Measurements from ENCODE around the gene CTSE.

CTSE gene

DNA sequence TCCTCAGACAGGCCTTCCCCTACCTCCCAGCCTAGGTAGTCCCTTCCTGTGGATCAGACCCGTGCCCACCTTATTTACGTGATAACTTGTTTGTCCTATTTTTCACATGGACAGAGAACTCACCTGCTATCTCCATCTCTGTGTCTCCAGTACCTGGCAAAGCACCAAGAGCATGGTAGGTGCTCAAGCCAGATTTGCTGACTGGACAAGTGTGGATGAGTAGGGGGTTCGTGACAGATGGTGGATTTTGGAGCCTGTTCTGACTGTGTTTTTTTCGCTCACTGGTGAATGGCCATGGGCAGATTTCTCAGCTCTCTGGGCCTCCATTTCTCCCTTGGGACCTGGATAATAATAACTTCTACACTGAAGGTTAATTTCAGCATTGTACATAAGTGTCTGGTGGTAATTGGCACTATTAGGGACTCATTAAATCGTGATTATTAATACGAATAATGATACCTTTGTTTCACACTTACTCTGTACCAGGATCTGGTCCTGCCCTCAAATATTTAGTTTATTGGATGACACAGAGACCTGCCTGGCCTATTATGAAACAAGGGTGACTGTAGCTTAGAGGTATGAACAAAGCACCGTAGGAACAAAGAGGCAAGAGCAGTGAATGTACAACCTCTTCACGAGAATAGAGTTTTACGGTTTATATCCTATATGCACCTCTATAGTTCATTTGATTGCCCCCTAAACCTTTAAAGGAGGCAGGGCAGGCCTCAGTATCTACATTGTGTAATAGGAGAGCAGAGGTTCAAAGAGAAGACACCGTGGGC, 56.0 kb downstream of the CTSE start:
- DNase-seq, result no peak

DNA sequence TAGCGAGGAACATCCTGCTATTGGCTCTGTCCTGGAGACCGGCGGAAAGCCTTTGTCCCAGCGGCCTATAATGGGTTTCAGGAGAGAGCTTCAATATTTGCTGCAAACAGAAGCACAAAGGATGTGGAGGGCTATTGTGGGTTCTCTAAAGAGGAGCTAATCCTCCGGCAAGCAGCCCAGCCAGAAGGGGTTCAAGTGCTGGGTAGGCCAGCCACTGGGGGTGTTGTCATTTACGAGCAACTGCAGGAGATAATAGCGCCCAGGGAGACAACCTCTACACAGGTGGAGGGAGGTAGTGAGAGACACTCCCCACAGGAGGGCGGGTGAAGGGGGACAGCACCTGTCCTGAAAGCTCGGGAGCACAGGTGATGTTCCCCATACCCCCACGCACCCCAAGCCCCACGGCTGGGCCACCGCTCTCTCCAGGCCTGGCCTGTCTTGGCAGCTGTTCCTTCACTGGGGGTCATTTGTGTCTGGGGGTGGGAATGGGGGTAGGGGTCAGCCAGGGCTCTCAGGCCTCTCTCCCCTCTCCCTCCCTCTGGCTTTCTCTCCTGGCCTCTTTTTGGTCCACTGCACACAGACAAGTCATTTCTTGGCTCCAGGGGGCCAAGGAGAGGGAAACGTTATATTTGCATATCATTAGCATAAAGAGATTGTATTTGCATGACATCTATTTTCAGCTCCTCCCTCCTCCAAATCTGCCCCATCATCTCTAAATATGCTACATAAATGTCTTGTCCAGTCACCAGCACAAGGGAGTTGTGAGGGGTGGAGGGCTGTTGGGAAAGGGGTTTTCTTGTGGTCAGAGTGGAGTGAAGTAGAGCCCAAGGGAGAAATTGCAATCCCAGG, 58.4 kb downstream of the CTSE start:
- DNase-seq, result no peak

DNA sequence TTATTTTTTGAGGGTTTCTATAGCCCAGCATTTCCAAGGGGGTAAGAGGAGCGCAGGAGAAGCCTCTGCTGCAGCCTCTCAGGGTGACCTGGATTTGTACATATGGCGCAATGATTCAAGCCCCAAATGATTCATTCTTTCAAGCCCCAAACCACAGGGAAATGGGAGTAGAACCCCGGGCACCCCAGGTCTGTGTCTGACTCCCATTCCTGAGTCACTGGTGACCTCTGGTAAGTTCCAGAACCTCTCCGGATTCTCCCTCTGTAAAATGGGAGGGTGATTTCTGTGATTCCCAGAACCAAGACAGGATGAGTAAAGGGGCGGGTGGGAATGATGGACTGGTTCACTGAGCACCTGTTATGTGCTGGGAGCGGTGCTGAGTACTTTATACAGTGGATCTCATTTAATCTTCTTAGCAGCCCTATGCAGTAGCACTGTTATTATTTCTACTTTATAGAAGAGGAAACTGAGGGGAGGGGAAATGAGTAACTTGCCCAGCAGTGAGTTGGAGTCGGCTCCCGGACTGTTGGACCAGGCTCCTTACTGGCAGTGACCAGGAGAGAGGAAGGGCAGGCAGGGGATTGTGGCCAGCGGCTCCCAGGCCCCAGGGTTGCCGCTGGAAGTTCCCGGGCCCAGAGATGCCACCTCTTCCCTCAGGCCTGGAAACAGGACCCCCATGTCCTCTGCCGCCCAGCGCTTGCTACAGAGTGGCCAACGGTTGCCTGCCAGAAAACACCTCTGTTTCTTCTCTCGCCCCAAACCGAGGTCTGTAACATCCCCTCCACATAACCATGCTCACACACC, 60.1 kb downstream of the CTSE start:
- no peak for DNase-seq

DNA sequence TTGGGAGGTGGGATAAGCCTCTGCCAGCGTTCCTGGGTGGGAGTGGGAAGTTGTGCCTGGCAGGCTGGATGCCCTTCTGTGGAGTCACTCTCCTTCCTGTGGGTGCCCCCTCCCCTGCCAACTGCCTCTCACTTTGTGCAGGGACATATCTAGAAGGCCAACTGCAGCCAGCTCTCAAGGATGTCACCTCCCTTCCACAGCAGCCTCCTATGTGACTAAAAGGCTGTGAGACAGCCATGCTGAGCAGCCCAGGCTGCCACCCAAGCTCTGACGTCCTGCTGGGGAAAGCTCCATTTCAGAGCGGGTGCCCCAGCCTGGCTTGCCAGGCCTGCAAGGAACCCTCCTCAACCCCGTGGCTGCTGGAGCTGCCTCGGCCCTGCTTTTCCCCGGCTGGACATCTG, 60.9 kb downstream of the CTSE start:
- DNase-seq, result no peak

DNA sequence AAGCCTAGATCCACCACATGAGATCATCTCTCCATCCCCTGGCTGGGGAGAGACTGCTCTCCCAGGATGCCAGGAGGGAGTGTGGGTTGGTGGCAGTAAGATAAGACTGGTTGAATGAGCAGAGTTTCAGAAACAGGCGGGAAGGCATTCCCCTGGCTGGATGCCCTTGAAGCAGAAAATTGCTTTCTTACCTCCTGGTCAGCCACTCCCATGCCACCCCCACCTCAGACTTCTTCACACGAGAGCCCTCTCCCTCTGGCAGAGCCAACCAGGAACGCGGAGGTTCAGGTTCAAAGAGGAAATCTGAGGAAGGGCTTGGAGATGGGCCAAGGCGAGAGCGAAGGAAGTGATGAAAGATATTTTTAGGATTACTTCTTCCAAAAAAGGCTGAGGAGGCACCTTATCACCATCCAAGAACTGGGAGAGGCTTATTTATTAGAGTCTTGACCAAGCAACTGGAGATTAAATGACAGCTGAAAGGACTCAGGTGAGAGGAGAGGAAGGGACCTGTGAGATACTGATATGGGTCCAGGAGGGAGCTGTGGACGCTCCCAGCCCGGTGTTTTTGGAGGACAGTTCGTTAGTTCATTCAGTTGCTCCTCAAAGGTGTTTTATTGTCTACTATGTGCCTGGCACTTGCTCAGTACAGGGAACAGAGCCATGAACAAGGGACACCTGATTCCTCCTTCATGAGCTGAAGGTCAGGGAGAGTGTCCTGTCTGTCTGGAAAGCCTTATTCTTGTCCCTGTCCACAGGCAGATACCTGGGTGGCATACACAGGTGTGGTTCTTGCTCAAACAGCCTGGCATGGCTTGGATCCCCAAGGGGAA, 61.5 kb downstream of the CTSE start:
- DNase-seq, result no peak

DNA sequence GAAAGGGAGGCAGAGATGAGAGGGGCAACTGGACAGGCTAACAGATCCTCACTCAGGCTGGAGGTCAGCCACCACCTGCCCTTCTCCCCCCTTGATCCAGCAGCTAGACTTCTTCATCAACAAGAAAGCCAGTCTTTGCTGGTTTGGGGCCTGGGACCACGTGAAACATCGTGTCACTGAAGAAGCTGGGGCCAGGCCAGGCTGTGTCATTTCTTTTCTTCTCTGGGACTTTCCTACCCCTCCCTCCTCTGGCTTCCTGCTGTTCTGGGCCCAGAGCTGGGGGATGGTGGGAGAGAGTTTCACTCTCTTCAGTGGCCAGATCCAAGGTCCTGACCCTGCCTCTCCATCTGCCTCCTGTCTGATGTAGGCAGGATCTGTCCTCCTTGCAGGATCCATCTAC, 62.3 kb downstream of the CTSE start:
- DNase-seq, result no peak

DNA sequence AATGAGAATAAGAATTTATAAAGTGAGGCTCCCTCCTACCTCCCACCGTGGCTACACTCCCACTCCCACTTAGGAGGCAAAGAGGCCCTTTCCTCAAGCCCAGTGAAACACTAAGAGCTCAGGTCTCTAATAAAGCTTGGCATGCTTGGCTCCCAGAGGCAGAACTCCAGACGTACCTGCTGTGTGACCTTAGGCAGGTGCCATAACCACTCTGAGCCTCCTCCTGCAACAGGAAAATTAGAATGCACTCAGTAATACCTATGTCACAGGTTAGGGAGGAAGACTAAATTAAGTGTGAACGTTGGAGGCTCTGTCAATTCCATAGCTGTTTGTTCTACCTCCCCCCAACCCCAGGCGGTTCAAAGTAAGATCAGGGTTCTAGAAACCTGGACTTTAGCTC, 63.9 kb downstream of the CTSE start:
- no peak for DNase-seq

Measured in Kasumi-1 (cell line).